Fibroblast of lung (primary cell): ENCODE measurements around the gene ZSCAN1.

Experiments
- EZH2 ChIP-seq: IDR thresholded peaks from 2 replicates; pipeline ENCODE4 v1.5.1; 2012; ENCODE audit warnings: low read length, control low read depth, mild to moderate bottlenecking; ENCODE audit errors: missing control alignments
- TF ChIP-seq, protein P1 (sequence below), 2 donors: IDR thresholded peaks in 1 of 2; conservative IDR thresholded peaks in 1 of 2; 1 replicate in 1 of 2; 2 replicates in 1 of 2; pipeline ENCODE4 v1.5.1; 2011 to 2012; ENCODE audit warnings: low read length in 2 of 2, control low read depth in 1 of 2, inconsistent platforms in 1 of 2, low read depth in 1 of 2, mild to moderate bottlenecking in 1 of 2

DNA sequence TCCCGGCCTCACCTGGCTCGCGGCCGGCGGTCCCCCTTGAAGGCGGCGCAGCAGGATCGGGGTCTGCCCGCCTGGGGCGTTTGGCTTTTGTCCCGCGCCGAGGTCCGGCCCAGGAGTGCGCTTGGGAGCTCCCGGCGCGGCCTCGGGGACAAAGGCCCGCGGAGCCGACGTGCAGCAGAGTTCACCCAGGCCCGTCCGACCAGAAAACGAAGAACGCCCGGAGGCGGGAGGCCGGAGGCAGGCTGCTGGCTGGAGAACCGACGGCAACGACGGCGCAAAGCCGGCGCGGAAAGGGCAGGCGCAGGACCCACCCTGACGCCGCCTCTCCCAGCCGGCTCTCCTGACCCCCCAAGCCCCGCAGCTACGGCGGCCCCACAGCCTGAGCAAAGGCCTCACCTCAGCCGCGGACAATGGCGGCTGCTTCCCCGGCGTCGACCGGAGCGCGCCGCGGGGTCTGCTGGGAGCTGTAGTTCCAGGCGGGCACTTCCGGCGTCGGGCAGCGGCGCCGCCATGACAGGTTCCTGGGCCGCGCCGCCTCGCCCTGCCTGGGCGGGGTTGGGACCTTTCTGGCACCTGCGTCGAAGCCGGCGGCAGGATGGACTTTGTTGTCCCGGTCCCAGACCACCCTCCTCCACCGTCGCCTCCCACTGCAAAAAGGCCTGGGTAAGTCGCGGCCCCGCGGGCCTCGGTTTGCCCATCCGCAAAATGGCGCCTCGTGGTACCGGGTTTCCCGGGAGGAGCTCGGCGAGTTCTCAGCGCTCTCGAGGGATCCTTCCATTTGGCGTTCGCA, 31.2 kb upstream of the ZSCAN1 start, which contains the start of gene ZNF606:
- TF ChIP-seq, protein P1, sequence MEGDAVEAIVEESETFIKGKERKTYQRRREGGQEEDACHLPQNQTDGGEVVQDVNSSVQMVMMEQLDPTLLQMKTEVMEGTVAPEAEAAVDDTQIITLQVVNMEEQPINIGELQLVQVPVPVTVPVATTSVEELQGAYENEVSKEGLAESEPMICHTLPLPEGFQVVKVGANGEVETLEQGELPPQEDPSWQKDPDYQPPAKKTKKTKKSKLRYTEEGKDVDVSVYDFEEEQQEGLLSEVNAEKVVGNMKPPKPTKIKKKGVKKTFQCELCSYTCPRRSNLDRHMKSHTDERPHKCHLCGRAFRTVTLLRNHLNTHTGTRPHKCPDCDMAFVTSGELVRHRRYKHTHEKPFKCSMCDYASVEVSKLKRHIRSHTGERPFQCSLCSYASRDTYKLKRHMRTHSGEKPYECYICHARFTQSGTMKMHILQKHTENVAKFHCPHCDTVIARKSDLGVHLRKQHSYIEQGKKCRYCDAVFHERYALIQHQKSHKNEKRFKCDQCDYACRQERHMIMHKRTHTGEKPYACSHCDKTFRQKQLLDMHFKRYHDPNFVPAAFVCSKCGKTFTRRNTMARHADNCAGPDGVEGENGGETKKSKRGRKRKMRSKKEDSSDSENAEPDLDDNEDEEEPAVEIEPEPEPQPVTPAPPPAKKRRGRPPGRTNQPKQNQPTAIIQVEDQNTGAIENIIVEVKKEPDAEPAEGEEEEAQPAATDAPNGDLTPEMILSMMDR (conservative IDR thresholded peaks at IDR 0.05 in 1 of 2, IDR thresholded peaks at IDR 0.05 in 1 of 2; ENCODE audit: low read depth in 1 of 2, low read length in 2 of 2): no peak
- TF ChIP-seq EZH2: no peak
